ENCODE data around the gene SPTAN1.
A peak's percentile ranks its signal among the peaks of the same experiment; 100 is the strongest.
"Not testable (repeated sequence)": the region's sequence is repeated elsewhere in the genome, so short reads cannot be mapped to it uniquely, and the experiment has no call there.

The SPTAN1 gene

DNA sequence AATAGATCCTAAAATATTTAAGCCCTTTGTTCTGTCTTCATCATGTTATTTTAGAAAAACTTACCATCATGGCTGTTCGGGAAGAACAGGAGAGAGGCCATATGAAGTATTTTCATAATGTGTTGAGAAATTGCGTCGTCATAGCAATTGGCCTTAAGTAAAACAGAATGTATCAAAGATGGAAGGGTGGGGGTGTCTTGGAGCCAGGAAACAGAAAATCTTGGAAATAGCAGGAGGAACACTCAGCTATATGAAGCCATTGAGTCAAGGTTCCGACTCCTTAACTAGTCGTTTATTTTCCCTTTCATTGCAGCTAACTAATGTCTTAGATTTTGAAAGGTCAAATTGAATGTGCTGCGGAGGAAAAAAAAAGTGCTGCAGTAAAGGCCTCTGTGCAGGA lies 1.3 kb downstream of the SPTAN1 start:
- peak; percentile 71 for DNase-seq

DNA sequence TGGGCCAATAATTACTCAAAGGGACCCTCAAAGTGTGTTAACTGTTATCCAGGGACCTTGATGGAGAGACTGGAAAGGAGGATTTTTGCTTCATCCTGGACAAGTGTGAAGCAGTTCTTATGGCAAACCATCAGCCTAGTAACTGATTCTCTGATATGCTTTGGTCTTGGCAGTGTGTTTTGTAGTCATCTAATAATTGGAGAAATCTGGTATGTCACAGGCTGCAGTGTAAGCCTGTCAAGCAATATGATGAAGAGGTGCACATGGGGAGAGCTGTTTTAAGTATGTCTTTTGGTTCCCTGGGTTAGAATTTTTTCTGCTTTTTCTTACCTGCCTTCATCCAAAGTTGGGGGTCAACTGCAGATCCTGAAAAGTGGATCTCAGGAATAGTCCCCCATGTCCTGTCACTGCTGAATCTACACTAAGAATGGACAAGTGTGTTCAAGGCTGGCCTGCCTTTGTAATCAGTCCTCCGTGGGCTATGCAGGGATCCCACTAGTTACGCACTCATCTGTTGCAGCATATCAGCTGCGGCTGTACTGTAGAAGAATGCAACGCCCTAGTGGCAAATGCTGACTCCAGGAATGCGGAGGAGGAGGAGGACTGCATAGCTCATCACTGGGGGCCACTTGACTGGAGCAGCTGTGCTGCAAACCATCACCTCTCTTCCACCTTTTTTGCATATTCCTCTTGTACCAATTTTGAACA lies 1.9 kb downstream of the SPTAN1 start:
- DNase-seq, result peak; percentile 84

GRCh38 chr9:128555180-128555721 lies 2.9 kb downstream of the SPTAN1 start:
- DNase-seq, result peak; percentile 45

- no peak for DNase-seq
These were observed 3.9 kb downstream of the SPTAN1 start for GRCh38 chr9:128556276-128556675.

GRCh38 chr9:128556926-128557634 lies 4.7 kb downstream of the SPTAN1 start:
- no peak for DNase-seq

- peak; percentile 86 for DNase-seq
These were observed 6.3 kb downstream of the SPTAN1 start for GRCh38 chr9:128558431-128559310.

DNA sequence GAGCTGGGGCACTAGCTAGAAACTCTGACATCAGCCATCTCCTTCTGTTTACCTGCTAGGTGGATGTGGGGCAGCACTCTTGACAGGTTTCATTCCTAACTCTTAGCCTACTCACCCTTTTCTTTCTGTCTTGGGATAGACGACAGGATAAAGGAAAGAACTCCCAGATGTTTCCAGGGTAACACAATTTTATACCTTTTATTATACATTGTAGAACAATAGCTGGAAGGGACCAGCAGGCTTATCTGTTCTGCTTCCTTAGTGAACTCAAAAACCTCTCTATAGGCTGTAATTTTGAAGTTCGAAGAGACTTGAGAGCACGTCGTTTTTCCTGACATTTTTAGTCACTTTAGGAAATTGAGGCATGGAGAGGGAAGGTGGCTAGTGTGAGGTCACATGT lies 13.2 kb downstream of the SPTAN1 start:
- no peak for DNase-seq

DNA sequence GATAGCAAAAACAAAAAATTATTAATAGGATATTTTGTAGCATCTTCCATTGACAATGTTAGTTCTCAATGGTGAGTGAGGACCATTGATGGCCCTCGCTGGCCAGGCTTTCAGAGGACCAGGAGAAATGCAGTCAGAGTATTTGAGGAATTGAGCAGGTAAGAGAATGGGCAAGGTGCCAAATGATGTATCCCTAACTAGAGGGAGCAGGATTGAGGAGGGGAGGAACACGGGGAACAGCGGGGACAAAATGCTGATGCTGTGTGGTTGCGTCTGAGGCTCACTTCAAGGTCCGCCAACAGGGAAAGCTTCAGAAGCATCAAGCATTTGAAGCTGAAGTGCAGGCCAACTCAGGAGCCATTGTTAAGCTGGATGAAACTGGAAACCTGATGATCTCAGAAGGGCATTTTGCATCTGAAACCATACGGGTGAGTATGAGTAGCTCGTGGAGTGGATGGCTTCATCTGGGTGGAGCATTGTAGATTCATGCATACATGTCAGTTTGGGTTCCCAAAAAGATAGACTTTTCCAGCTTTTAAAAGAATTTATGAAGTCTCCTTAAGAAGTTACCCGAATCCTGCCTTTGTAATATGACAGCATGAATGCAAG lies 16.2 kb downstream of the SPTAN1 start:
- no peak for DNase-seq

DNA sequence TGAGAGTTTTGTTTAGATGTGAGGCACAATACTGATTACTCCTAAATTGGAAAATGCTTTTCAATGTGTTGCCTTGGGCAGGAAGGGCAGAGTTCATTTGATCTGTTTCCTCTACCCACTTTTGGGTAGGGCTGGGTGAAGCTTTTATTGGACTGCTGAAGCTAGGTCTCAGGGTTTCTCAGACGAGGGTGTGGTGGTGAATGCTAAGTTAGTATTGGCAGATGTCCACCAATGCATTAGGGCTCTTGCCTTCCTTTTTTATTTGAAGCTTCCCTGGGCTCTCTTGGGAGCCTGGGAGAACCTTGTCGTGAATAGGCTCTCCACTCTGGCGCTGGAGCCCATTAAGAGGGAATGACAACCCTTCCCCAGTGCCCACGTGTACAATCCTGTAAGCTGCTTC lies 23.1 kb downstream of the SPTAN1 start:
- DNase-seq, result peak; percentile 69

GRCh38 chr9:128575916-128576315 lies 23.5 kb downstream of the SPTAN1 start:
- peak; percentile 37 for DNase-seq

GRCh38 chr9:128577206-128577605 lies 24.8 kb downstream of the SPTAN1 start:
- no peak for DNase-seq

DNA sequence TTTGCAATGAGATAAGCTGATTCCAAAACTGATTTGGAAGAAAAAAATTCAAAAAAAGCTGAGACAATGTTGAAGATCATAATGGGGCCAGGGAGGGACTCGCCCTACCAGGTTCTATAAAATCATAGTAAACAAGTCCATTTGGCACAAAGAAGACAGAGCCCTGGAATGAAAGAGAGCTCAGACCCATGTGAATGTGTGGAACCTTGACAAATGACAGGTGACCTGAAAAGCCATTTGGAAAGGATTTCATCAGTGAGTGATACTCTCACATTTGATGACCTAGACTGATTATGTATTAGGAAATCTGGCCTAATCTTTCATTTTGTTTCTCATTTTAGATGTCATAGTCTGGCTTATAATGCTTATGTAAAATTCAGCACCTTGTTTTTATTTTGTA lies 26.8 kb downstream of the SPTAN1 start:
- DNase-seq, result no peak

DNA sequence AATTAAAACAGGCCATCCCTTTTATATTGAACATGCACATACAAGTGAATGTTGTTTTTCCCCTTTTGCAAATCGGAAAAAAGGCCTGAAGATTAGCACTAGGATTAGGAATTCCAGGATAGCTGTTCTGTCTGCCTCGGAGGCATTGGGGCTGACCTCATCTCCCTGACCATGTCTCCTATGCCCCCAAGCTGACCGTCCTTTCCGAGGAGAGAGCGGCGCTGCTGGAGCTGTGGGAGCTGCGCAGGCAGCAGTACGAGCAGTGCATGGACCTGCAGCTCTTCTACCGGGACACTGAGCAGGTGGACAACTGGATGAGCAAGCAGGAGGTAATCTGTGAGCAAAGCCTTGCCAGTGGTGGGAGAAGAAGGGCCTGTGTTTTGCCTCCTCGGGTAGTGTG lies 28.3 kb downstream of the SPTAN1 start:
- no peak for DNase-seq

- not testable (repeated sequence) for DNase-seq
These were observed 32.8 kb downstream of the SPTAN1 start for GRCh38 chr9:128585155-128585554.

GRCh38 chr9:128586934-128587333 lies 34.5 kb downstream of the SPTAN1 start:
- not testable (repeated sequence) for DNase-seq

DNA sequence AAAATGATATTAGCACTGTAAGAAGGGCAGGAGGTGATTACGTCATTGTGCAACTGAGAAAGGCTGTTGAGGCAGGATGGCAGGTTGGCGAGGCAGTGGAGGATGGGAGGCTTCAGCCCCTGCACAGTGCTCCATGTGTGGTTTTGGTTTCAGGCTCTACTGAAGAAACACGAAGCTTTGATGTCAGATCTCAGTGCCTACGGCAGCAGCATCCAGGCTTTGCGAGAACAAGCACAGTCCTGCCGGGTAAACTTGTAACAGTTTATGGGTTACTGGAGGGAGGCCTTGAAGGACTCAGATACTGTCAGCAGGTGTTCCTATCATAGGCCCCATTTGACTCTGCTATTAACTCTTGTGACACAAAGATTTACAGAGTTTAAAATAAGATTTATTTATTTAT lies 35.1 kb downstream of the SPTAN1 start:
- no peak for DNase-seq

DNA sequence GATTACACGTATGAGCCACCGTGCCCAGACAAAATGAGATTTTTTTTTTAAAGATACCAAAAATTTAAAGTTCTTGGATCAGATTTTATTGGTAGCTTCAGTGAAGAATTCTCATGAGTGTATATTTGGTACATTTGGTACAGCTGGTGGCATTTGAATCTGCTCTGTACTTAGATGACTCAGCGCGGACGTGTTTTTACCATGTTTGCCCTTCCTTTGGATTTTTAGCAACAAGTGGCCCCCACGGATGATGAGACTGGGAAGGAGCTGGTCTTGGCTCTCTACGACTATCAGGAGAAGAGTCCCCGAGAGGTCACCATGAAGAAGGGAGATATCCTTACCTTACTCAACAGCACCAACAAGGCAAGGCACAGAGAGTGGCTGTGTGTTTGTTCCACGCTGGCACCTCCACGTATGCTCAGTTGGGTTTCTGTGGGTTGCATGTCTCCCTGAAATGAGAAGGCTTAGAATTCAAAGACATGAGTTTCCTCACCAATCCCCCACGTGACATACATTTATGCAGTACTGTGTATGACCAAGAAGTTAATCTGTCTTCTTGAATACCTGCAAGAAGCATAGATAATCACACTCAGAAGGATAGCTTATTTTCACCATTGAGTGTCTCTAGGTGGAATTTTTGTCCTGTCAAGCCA lies 36.3 kb downstream of the SPTAN1 start:
- no peak for DNase-seq

- no peak for DNase-seq
These were observed 40.7 kb downstream of the SPTAN1 start for GRCh38 chr9:128593039-128593438.

DNA sequence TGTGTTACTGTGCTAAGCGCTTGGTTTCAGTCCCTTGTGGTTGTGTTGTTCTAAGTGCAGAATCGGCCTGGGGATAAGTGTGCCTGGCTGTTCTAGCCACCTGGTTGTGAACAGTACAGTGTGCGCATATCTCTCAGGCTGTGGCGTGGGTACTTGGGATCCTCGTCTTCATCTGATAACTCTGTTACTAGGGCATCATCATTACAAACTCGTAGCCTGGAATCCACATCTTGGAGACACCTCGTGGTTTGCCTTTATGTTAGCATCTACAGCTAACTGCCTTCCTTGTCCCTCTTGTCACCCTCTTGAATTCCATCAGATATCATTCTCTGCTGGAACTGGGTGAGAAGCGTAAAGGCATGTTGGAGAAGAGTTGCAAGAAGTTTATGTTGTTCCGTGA lies 41.5 kb downstream of the SPTAN1 start:
- DNase-seq, result no peak

DNA sequence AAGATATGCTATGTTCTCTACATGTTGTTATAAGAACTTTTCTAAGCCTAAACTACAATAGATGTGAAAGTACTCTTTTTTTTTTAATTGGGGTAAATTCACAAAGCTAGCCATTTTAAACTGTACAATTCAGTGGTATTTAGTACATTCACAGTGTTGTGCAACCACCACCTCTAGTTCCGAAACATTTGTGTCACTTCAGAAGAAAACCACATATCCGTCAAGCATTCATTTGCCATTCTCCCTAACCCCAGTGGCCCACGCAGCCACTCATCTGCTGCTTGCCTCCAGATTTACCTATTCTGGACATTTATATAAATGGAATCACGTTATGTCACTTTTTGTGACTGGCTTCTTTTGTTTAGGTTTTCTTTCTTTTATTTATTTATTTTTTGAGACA lies 43.1 kb downstream of the SPTAN1 start:
- DNase-seq, result no peak

- no peak for DNase-seq
These were observed 47.7 kb downstream of the SPTAN1 start for GRCh38 chr9:128600099-128600498.

- DNase-seq, result no peak
These were observed 51.3 kb downstream of the SPTAN1 start for GRCh38 chr9:128603697-128604096.

Measured in fibroblast of skin of scalp (primary cell).